SH-SY5Y (cell line): ENCODE measurements around the gene HS1BP3.

Experiments used
- GATA2 ChIP-seq: IDR thresholded peaks from 2 replicates; pipeline ENCODE4 v1.6.1; 2011; ENCODE audit warnings: mild to moderate bottlenecking, low read depth, low read length
- GATA3 ChIP-seq: IDR thresholded peaks from 2 replicates; pipeline ENCODE4 v1.6.1; 2011; ENCODE audit warnings: low read depth, mild to moderate bottlenecking, low read length, moderate library complexity

- no peak for TF ChIP-seq GATA2
- no peak for TF ChIP-seq GATA3
Observed at GRCh38 chr2:20653695-20654534, 3.0 kb upstream of the HS1BP3 start.
